Measurements from ENCODE around the gene ZFR2.
"Not testable (repeated sequence)": the region's sequence is repeated elsewhere in the genome, so short reads cannot be mapped to it uniquely, and the experiment has no call there.

Gene ZFR2

GRCh38 chr19:3768748-3769099 lies 100.1 kb downstream of the ZFR2 start:
- Histone ChIP-seq H3K9me3 (no peaks in the 10 kb centered on the region), H3K36me3 (peaks cover 26% of the 10 kb centered on the region), H3K4me1 (no peaks in the 10 kb centered on the region), H3K27me3 (no peaks in the 10 kb centered on the region), H3K4me3 (ENCODE audit: low read depth, low read length) (no peak overlapping the region)
- no peak for TF ChIP-seq CTCF (IDR thresholded peaks at IDR 0.05; ENCODE audit: low read depth, low read length)
- DNase-seq = no peak

- no peaks in the 10 kb centered on the region for H3K9me3 ChIP-seq
- peaks cover 1% of the 10 kb centered on the region; the same call in 1 of the 2 replicates for H3K4me1 ChIP-seq
- no peak overlapping the region for H3K4me3 ChIP-seq (ENCODE audit: low read depth, low read length)
- H3K27me3 ChIP-seq = no peaks in the 10 kb centered on the region
- no peak for TF ChIP-seq CTCF (IDR thresholded peaks at IDR 0.05; ENCODE audit: low read depth, low read length)
- DNase-seq = no peak
- peaks cover 26% of the 10 kb centered on the region for H3K36me3 ChIP-seq
Measured at GRCh38 chr19:3768015-3768747, 100.7 kb downstream of the ZFR2 start.

GRCh38 chr19:3767050-3767449 lies 101.8 kb downstream of the ZFR2 start:
- DNase-seq = no peak
- Histone ChIP-seq H3K4me3 (ENCODE audit: low read depth, low read length) (no peak overlapping the region), H3K4me1 (peaks cover 2% of the 10 kb centered on the region; the same call in 1 of the 2 replicates), H3K36me3 (peaks cover 26% of the 10 kb centered on the region), H3K27me3 (no peaks in the 10 kb centered on the region), H3K9me3 (no peaks in the 10 kb centered on the region)
- TF ChIP-seq CTCF (IDR thresholded peaks at IDR 0.05; ENCODE audit: low read depth, low read length) = no peak

DNA sequence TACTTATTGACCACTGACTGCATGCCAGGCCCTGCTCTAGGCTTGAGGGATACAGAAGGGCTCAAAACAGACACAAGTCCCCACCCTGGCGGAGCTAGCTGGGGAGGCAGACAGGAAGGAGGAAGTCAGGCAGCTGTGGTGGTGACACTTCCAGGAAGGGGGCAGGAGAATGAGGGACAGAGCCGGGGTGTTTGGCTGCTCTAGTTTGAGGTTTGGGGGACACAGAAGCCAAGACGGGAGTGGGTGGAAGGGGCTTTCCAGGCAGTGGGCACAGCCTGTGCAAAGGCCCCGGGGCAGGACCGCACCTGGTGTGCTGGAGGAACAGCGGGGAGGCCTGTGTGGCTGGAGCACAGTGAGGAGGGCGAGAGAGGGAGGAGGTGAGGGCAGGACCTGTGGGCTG lies 102.3 kb downstream of the ZFR2 start:
- no peak for TF ChIP-seq CTCF (IDR thresholded peaks at IDR 0.05; ENCODE audit: low read depth, low read length)
- H3K36me3 ChIP-seq = peaks cover 26% of the 10 kb centered on the region
- no peak overlapping the region for H3K4me3 ChIP-seq (ENCODE audit: low read depth, low read length)
- peaks cover 2% of the 10 kb centered on the region; the same call in 1 of the 2 replicates for H3K4me1 ChIP-seq
- no peaks in the 10 kb centered on the region for H3K9me3 ChIP-seq
- no peak for DNase-seq
- no peaks in the 10 kb centered on the region for H3K27me3 ChIP-seq

GRCh38 chr19:3765757-3766156 lies 103.1 kb downstream of the ZFR2 start:
- not testable (repeated sequence) for H3K4me1 ChIP-seq; DNase-seq; H3K4me3 ChIP-seq (ENCODE audit: low read depth, low read length); H3K27me3 ChIP-seq; H3K9me3 ChIP-seq
- H3K36me3 ChIP-seq = peaks cover 26% of the 10 kb centered on the region

DNA sequence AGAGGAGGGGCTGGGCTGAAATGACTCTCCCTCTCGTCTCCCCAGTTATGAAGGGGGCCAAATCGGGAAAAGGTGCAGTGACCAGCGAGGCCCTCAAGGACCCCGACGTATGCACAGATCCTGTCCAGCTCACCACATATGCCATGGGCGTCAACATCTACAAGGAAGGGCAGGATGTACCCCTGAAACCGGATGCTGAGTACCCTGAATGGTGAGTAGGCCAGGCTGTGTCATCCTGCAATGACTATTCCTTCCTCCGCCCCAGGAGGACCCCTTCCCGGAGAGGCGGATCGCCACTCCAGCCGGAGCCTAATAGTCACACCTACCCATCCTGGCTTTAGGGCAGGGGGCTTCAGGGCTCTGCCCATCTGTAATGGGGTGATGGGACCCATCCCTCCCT lies 103.7 kb downstream of the ZFR2 start:
- no peak for TF ChIP-seq CTCF (IDR thresholded peaks at IDR 0.05; ENCODE audit: low read depth, low read length)
- no peak for DNase-seq
- no peaks in the 10 kb centered on the region for H3K27me3 ChIP-seq
- H3K4me1 ChIP-seq = peaks cover 2% of the 10 kb centered on the region; the same call in 1 of the 2 replicates
- peaks cover 26% of the 10 kb centered on the region for H3K36me3 ChIP-seq
- H3K9me3 ChIP-seq = no peaks in the 10 kb centered on the region
- no peak overlapping the region for H3K4me3 ChIP-seq (ENCODE audit: low read depth, low read length)
